Hepatocyte (in vitro differentiated cells): ENCODE results near the gene ERC2. TPM values are rescaled to one million over a fixed set of nuclear protein-coding genes. Genes with fewer than 3 reads are reported as not detected.

Source experiments
- DNase-seq: peaks from one replicate; pipeline ENCODE4 v3.0.0-alpha.2; 2016; ENCODE audit warnings: low spot score
- H2AFZ ChIP-seq: fragments of 200-600 bp; sonication (generic); 2 replicates; pipeline ENCODE4 v1.6.0; 2016; ENCODE audit warnings: antibody characterized with exemption, mild to moderate bottlenecking
- H3K27ac ChIP-seq: fragments of 200-600 bp; sonication (generic); 2 replicates; pipeline ENCODE4 v1.5.1; 2016; ENCODE audit warnings: mild to moderate bottlenecking
- H3K27me3 ChIP-seq: fragments of 200-600 bp; sonication (generic); 2 replicates; pipeline ENCODE4 v1.6.1; 2016
- H3K36me3 ChIP-seq: fragments of 200-600 bp; sonication (generic); replicated peaks from 2 replicates; pipeline ENCODE4 v1.5.1; 2016; ENCODE audit warnings: low read depth; ENCODE audit not compliant: insufficient read depth
- H3K4me1 ChIP-seq: fragments of 200-600 bp; sonication (generic); 2 replicates; pipeline ENCODE4 v1.5.1; 2016; ENCODE audit warnings: mild to moderate bottlenecking, moderate library complexity; ENCODE audit not compliant: insufficient read depth
- H3K4me2 ChIP-seq: fragments of 200-600 bp; sonication (generic); 2 replicates; pipeline ENCODE4 v1.6.0; 2016
- H3K4me3 ChIP-seq: fragments of 200-600 bp; sonication (generic); 2 replicates; pipeline ENCODE4 v1.5.1; 2016; ENCODE audit warnings: mild to moderate bottlenecking
- H3K79me2 ChIP-seq: fragments of 200-600 bp; sonication (generic); 2 replicates; pipeline ENCODE4 v1.6.0; 2017; ENCODE audit warnings: mild to moderate bottlenecking
- H3K9me2 ChIP-seq: fragments of 200-600 bp; sonication (generic); replicated peaks from 2 replicates; pipeline ENCODE4 v1.6.0; 2017; ENCODE audit warnings: mild to moderate bottlenecking; ENCODE audit not compliant: insufficient read depth
- H3K9me3 ChIP-seq: fragments of 200-600 bp; sonication (generic); 2 replicates; pipeline ENCODE4 v1.5.1; 2016; ENCODE audit warnings: low read depth, mild to moderate bottlenecking
- H4K20me1 ChIP-seq: fragments of 200-600 bp; sonication (generic); 2 replicates; pipeline ENCODE4 v1.6.0; 2016; ENCODE audit warnings: mild to moderate bottlenecking; ENCODE audit not compliant: insufficient read depth, poor library complexity, severe bottlenecking
- EZH2 ChIP-seq: fragments of 200-600 bp; sonication (generic); IDR thresholded peaks from 2 replicates; pipeline ENCODE4 v1.6.1; 2016; ENCODE audit warnings: antibody characterized with exemption, mild to moderate bottlenecking, borderline replicate concordance
- EZH2phosphoT487 ChIP-seq: fragments of 200-600 bp; sonication (generic); IDR thresholded peaks from one replicate; pipeline ENCODE4 v1.6.1; 2018; ENCODE audit warnings: antibody characterized with exemption, mild to moderate bottlenecking, low read depth, moderate library complexity; ENCODE audit not compliant: unreplicated experiment, severe bottlenecking
- WGBS: methylation state at CpG from one replicate; pipeline ENCODE4 v1.1.6; 2016; ENCODE audit warnings: low lambda C conversion rate; ENCODE audit errors: missing lambda C conversion rate; 5-methylcytosine and 5-hydroxymethylcytosine counted together
- polyA plus RNA-seq: library from polyadenylated mRNA; unstranded; fragments of >200 nt; fragmentation: Nextera tagmentation; extraction: Ambion mirVana; gene quantifications from 2 replicates; pipeline ENCODE4 v1.2.1, GENCODE V29; 2016
- total RNA-seq: library from RNA; depleted of rRNA; stranded (reverse); fragments of >200 nt; gene quantifications from 2 replicates; pipeline ENCODE4 v1.2.3, GENCODE V29; 2014
- TF ChIP-seq, protein P1 (sequence below): fragments of 200-600 bp; sonication (generic); IDR thresholded peaks from 2 replicates; pipeline ENCODE4 v1.5.1; 2016; ENCODE audit warnings: antibody characterized with exemption, mild to moderate bottlenecking; ENCODE audit not compliant: poor library complexity

ERC2 gene
- total and polyA plus RNA-seq, 2 experiments from 2014 or later, result 1.2 to 5.3 TPM

DNA sequence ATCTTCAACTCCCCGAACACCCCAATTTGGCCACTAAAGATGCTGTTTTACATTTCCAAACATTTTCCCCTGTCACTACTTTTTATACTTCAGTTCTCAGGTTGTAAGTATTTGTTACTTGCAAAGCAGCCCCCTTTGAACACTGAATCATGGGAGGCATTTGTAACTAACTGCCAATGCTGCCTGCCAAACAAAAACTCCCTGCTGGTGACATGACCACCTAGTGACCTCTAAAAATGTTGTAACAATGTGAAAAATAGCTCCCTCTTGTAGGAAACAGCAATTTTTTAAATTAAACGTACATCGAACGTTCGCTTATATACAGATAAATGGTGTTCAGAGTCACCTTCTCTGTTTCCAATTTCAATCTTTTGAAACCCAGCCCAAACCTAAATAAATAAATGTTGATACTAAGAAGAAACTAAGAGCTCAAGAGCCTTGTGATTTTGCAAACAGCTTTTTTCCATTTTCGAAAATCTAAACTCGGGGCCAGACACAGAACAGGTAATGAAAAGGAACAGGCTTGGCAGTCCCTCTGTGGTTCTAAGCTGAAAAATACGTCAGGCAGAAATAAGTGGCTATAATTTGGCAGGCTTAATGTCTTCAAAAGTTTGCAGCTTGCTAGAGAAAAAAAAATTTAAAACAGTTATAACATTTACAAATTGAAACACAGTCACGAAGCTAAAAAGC, 712.6 kb downstream of the ERC2 start:
- Histone ChIP-seq H3K4me3 (no peak overlapping the region), H3K9me2 (no peaks in the 10 kb centered on the region), H3K9me3 (no peaks in the 10 kb centered on the region), H3K27me3 (no peaks in the 10 kb centered on the region), H3K4me1 (no peaks in the 10 kb centered on the region), H2AFZ (no peak overlapping the region), H4K20me1 (no peaks in the 10 kb centered on the region), H3K36me3 (no peaks in the 10 kb centered on the region), H3K4me2 (peak overlapping the region; percentile 53), H3K79me2 (no peaks in the 10 kb centered on the region), H3K27ac (peak overlapping the region; percentile 20)
- no peak for DNase-seq
- 71% methylated on average over 9 of the region's 9 CpGs for WGBS
- TF ChIP-seq, protein P1, sequence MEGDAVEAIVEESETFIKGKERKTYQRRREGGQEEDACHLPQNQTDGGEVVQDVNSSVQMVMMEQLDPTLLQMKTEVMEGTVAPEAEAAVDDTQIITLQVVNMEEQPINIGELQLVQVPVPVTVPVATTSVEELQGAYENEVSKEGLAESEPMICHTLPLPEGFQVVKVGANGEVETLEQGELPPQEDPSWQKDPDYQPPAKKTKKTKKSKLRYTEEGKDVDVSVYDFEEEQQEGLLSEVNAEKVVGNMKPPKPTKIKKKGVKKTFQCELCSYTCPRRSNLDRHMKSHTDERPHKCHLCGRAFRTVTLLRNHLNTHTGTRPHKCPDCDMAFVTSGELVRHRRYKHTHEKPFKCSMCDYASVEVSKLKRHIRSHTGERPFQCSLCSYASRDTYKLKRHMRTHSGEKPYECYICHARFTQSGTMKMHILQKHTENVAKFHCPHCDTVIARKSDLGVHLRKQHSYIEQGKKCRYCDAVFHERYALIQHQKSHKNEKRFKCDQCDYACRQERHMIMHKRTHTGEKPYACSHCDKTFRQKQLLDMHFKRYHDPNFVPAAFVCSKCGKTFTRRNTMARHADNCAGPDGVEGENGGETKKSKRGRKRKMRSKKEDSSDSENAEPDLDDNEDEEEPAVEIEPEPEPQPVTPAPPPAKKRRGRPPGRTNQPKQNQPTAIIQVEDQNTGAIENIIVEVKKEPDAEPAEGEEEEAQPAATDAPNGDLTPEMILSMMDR, result no peak
- TF ChIP-seq EZH2phosphoT487 (no peak), EZH2 (no peak)

DNA sequence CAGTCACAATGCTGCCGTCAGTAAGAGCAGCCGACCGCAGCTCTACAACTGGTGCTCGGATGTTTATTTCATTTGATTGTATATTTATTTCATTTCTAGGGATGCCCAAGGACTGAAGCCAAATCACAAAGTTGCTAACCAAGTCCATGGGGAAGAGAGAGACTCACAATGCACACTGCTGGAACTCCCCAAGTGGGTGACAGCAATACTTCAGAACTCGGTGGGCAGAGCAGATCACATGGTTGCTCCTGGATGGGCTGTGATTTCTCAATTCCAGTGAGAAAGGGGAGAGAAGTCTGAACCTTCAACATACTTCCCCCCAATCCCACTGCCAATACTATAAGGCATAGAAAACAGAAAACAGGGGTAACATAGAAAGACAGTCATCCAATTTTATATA, 715.4 kb downstream of the ERC2 start:
- Histone ChIP-seq H4K20me1 (no peaks in the 10 kb centered on the region), H3K27me3 (peaks cover 4% of the 10 kb centered on the region), H3K79me2 (no peaks in the 10 kb centered on the region), H3K36me3 (no peaks in the 10 kb centered on the region), H3K9me3 (no peaks in the 10 kb centered on the region), H3K4me2 (no peak overlapping the region), H3K27ac (no peak overlapping the region), H3K4me3 (no peak overlapping the region), H3K9me2 (no peaks in the 10 kb centered on the region), H3K4me1 (no peaks in the 10 kb centered on the region), H2AFZ (no peak overlapping the region)
- TF ChIP-seq EZH2 (no peak), EZH2phosphoT487 (no peak)
- TF ChIP-seq, protein P1, result no peak
- no peak for DNase-seq
- WGBS, result 85% methylated on average over 5 of the region's 5 CpGs

DNA sequence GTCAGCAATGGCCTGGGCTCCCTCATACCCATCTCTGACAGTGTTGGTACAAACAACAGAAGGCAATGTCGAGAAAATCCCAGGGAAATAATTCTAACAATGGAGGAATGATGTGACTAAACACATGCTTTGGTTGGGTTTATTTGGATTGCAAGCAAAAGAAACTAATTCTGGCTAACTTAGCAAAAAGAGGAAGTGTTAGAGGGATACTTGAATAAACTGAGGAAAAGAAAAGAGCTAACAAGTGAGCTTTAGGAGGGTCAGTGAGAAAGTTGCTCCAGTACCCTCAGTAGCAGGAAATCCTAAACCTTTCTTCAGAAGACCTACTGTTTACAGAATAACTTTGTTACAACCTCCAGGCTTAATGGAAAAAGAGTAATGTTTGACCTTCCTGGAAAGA, 716.5 kb downstream of the ERC2 start:
- Histone ChIP-seq H3K4me3 (no peak overlapping the region), H3K36me3 (no peaks in the 10 kb centered on the region)
- WGBS, result 75% methylated on average over 1 of the region's 1 CpG

More for the DNA sequence above, 716.5 kb downstream of the ERC2 start:
- H3K4me1 ChIP-seq, result no peaks in the 10 kb centered on the region
- no peak for DNase-seq
- no peak overlapping the region for H3K4me2 ChIP-seq
- H3K27me3 ChIP-seq, result peaks cover 6% of the 10 kb centered on the region
- H4K20me1 ChIP-seq, result no peaks in the 10 kb centered on the region
- TF ChIP-seq EZH2phosphoT487, result no peak
- TF ChIP-seq EZH2, result no peak
- TF ChIP-seq, protein P1, result no peak
- no peak overlapping the region for H2AFZ ChIP-seq
- no peaks in the 10 kb centered on the region for H3K9me2 ChIP-seq
- no peaks in the 10 kb centered on the region for H3K79me2 ChIP-seq
- no peaks in the 10 kb centered on the region for H3K9me3 ChIP-seq
- H3K27ac ChIP-seq, result no peak overlapping the region
